DMS79 treated with DMSO at 0.1 percent for 48 hours (cell line): ENCODE results near the gene TBC1D22A.
A peak's percentile ranks its signal among the peaks of the same experiment; 100 is the strongest.
"Not testable (repeated sequence)": the region's sequence is repeated elsewhere in the genome, so short reads cannot be mapped to it uniquely, and the experiment has no call there.

ENCODE experiments used
- DNase-seq: peaks from one replicate; lab custom pipeline; 2025; lab: John Stamatoyannopoulos, UW

Gene TBC1D22A

DNA sequence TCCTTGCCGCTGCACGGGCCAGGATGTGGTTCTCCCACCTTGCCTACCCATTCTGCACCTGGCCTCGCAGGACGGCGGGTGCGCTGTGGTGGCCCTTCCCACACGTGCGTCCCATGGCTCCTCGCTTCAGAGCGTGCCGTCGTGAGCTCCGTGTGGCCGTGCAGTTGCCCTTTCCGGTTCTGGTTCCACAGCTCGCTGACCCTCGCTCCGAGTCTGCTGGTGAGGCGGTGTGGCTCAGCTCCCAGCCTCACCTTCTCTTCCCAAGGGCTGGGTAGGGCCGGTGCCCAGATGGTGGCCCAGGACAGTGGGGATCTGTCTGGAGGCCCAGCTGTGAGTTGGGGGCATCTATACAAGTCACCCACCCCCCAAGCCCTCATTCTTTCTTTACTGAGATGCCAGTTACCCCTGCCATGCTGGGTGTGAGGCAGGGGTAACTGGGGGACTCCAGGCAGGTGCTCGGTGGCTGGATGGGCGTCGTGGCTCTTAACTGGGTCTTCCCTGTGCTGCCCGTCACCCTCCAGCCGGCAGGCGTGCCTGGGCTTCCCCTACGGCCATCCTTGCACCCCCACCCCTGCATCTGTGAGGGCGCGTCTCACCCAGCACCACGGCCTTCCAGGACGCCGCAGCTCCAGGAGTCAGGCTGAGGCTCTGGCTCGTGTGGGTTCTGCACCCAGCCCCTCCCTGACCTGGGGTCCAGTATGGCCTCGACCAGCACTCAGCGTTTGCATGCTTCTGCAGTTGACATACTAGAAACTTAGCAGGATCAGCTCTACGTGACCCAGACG lies 395.2 kb downstream of the TBC1D22A start:
- DNase-seq, result no peak

DNA sequence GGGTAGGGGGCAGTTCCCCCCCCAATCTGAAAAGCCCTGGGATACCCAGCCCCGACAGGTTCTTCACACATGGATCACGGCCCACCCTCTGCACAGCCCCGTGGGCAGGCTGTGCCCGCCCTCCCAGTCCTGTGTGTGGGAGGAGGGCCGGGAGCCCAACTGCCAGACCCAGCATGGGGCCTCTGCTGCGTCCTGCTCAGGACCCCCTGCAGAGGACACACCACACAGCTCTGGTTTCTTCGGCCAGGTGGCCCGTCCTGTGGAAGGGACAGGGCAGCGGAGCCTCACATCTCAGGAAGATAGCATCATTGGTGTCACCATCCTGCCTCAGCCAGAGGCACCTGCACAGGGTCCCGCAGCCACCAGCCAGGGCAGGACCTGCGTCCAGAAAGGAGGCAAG lies 396.0 kb downstream of the TBC1D22A start:
- no peak for DNase-seq

DNA sequence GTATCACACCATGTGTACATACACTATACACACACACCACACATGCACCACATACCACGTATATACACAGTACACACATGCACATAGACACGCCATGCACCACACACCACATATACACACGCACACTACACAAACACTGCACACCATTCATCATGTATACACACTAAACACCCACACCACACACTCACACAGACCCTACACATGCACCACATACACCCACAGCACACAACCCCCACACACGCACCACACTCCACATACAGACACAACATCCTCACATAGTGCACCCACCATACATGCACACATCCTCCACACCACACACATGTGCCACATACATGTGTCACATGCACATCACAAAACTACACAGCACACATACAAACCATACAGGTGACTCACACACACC lies 397.1 kb downstream of the TBC1D22A start:
- DNase-seq, result no peak

DNA sequence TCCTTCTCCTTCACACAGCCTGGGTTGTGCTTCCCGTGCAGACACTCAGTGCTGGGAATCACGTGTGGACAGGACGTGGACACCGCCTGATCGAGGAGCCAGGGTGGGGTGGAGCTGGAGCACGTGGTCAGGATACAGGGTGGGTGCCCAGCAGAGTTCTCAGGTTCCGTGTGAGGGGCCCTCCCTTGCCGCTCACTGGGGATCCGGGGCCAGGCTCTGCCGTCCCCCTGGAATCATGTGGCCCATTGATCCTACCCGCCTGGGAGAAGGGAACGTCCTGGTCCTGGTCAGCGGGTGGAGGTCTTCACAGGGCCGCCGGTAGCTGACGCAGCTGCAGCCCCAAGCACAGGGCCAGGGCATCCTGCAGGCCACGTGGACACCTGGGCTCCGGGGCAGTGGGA lies 397.7 kb downstream of the TBC1D22A start:
- no peak for DNase-seq

DNA sequence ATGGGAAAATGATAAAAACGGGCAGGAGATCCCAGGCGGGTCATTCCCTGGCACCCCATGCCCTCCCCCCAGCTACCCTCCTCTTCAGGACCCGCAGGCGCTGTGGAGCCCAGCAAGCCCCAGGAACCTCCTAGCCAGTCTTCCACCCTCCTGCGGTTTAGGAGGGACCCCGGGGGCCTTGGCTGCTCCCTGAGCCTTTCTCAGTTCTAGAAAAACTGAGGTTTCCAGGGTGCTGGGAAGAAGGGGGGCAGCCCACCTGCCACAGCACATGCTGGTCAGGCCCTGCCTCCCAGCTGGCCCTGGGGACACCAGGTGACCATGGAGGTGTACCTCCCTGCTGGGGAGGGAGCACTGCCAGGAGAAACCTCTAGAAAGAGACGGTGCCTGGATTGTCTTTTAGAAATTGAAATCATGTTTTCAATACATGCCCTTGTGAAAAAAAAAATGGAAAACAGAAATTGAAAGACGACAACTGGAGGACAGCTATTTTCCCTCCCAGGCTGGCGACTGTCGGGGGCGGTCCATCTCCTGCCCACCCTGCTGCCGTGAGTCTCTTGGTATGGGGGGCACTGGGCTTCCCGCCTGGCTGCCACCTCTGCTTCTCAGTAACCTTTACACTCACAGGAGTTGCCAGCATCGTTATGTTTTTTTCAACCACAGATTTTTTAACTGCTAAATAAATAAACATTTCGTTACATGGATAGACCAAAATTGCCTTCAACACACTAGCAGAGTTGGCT lies 398.5 kb downstream of the TBC1D22A start:
- DNase-seq, result no peak

DNA sequence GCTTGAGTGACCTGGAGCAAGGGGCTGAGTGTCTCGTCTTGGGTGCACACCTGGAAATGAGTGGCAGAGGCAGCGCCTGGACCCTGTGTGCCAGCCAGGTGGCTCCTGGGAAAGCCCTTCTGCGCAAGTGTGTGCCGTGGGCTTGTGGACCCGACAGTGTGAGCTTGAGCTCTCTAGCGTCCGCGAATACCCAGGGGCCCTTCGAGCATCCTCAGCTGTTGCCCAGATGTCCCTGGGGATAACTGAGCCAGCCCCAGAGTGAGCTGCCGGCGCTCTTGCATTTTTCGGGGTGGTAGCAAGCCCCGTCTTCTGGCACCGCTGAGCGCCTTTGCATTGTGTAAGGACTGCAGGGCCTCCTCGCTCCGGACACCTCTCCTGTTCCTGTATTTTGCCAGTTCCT lies 399.2 kb downstream of the TBC1D22A start:
- peak; percentile 31 for DNase-seq

DNA sequence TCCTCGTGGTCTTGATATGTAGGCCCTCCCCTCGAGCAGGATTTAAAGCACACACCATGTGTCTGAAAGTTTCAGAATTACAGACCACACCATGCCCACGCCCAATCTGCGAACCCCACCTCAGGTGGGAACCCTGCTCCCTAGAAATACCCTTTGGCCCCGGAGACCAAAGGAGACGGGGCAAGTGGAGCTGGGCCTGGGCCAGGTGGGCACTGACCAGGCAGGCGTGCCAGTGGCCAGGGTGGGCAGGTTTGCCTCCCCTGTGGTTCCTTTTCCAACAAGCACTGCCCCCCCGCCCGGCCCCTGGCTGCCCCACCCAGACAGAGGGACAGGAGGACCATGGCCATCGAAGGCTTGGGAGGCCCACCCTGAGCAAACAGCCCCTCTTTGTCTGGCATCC lies 400.4 kb downstream of the TBC1D22A start:
- no peak for DNase-seq

DNA sequence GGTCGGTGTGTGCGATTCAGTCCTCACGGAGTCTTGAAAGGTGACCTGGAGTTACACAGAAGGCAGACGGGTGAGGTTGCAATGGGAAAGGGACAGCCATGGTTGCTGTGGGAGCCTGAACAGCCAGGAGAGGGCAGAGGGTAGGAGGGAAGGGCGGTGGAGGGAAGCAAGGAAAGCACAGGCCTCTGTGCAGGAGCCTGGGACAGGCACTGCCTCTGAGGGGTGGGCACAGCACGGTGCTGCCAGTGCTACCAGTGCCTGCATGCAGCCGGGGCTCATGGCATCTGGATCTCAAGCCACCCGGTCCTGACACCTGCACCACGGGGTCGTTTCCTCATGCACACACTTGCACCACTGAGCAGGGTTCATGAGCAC lies 401.0 kb downstream of the TBC1D22A start:
- DNase-seq, result no peak

DNA sequence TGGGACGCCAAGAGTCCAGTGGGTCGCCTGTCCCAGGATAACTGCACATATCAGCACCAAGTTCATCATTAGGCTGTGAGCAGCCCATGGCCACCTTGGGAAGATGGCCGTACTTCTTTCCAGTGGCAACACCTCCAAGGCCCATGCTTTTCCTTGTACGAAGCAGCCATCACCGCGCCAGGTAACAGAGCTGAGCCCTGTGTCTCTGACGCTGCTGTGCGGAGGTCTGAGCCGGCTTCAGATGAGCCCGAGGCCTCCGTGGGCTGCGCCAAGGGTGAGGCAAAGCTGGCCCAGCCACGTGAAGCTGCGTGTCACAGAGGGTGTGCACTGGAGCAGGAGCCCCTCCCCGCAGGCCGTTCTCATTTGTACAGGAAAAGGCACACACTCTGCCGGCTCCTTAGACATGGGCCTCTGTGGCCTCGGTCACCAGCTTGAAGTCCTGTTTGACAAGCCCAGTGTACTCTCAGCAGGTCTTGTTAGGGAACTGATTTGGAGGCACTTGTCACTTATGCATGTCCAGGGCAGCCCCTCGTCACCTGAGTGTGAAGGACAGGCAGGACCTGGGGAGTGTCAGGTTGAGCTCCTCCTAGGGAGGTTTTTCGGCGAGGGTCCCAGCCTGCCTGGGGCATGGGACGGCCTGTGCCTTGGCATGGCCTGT lies 401.5 kb downstream of the TBC1D22A start:
- peak; percentile 29 for DNase-seq

DNA sequence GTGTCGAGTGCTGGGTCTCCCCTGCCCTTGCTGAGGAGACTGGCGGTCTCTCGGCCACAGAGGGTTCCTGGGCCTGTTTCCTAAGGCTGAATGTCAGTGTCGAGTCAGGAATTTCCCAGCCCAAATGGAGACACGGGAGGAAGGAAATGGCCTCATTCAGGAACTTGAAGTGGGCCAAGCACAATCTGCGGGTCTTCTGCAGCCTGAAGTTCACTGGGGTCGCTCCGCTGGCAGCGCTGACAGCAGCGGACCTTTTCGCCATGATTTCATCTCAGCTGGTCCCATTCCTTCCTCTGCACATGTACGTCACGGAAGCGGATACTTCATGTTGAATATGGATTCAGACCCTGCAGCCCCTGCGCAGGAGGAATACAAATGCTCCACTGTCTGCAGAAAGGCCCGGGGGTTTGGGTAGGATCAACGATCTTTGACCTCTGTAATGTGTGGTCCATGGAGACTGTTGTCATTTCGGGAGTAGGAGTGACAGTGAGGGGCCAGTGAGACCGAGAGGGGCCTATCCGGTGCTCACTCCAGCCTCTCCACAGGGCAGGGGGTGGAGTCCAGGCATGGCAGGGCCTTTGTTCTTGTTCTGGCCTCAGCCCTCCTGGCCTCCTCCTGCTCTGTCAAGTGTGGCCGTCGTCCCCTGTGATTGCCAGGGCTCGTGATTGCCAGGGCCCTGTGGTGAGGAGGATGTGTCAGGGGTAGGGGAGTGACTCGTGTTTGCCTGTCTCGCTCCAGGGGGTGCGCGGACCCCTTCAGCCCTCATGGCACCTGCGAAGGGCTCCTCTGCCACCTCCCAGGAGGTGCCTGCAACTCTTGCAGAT lies 402.3 kb downstream of the TBC1D22A start:
- no peak for DNase-seq

DNA sequence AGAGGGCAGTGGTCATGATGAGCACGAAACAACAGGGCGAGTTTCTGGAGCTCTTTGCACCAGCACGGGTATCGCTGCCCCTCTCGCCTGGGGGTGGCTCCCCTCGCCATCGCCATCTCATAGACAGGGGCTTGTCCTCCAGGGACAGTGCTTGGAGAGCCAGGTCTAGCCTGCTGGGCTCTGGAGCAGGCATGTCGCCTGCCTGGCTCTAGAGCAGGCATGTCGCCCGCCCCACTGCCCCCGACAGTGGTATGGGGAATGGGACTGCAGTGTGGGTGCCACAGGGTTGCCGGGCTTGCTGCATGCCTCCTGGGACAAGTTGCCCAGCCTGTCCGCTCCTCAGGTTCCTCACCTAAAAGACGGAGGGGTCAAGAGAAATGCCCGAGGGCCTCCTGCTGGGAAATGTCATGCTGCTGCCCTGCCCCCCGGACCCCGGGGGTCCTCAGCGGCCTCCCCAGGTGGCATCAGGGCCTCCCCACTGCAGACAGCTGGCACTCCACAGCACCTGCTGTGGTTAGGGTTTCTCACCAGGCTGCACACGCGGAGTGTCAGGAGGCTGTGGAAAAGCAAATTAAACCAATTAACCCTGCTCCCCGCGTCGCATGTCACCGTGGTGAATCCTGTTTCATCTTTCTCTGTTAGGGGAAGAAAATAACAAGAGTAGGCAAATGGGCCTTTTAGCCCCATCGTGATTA lies 403.0 kb downstream of the TBC1D22A start:
- DNase-seq, result peak; percentile 63

DNA sequence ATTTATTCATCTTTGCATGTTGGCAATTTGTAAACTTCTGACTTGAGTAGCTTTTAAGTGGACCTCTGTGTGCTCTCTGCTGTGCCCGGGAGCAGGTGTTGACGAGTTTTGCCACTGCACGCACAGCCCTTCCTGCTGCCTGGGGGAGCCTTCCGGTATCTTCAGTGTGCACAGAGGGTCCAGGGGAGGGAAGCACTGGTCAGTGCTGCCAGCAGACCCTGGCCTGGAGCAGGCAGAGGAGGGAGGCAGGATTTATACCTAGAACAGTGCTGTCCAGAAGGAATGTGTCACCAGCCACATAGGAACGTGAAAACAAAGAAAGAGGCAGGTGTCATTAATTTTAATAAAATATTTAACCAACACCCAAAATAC lies 403.6 kb downstream of the TBC1D22A start:
- DNase-seq, result no peak

DNA sequence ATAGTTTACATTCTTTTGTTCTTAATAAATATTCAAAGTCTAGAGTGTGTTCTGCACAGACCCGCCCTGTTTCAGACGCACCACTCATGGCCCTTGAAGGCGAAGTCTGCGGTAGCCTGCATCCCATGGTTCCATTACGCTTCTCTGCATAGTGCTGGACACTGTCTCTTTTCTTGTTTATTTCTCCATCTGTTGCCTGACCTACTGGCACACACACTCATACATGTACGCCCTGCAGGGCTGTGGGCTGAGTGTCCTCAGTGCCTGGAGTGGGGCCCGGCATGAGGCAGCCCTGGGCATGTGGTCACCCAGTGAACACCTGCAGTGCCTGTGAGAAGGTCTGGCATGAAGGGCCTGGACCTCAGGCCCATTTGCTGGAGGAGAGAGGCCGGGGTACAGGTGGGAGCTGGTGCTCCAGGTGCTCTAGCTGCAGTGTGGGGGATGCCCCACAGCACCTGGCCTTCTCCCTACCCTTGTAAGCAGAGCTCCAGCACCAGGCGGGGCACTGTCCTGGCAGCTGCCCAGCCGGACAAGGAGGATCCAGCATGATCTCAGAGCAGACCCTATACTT lies 404.1 kb downstream of the TBC1D22A start:
- DNase-seq, result no peak

DNA sequence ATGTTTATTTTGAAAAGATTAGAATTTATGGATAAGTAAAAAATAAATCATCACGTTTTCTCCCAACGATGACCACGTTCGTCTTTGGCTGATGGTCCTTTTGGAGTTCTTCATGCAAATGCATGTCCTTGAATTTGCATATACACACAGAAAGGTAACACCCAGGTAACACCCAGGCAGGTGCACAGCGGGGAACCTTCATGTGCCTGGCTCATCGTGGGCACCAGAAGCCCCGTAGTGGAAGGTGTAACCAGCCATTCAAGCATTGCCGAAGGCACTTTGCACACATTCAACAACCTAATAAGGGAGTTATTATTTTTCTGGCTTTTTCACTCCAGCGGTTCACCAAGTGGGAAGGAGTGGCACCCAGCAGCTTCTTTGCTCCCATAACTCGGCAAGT lies 404.6 kb downstream of the TBC1D22A start:
- DNase-seq, result peak; percentile 21

DNA sequence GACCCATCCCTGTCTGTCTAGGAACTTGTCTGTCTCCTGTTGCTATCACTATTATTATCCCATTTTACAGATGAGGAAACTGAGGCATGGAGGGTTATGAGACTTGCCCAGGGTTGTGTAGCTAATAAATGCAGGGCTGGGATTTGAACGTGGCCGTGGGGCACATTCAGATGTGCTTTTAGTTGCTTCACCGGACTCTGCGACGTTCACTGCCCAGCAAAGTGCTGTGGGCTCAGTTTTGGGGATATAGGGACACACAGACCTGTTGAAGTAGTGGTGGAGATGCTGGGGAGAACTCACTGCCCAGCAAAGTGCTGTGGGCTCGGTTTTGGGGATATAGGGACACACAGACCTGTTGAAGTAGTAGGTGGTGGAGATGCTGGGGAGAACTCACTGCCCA lies 405.5 kb downstream of the TBC1D22A start:
- DNase-seq, result not testable (repeated sequence)

DNA sequence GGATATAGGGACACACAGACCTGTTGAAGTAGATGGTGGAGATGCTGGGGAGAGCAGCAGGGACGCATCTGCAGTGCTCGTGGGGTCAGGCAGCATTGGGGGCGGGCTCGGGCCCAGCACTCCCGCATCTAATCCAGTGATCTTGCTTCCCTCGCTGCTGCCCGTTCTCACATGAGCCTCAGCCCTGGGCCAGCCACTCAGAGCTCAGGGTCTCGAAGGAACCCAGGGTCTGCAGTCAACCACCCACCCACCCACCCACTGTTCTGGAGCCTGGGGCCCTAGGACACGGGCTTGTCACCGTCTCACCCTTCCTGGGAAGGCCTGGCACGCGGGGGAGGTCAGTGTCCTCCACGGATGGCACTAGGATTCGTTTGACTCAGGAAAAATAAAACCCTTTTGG lies 406.0 kb downstream of the TBC1D22A start:
- no peak for DNase-seq

DNA sequence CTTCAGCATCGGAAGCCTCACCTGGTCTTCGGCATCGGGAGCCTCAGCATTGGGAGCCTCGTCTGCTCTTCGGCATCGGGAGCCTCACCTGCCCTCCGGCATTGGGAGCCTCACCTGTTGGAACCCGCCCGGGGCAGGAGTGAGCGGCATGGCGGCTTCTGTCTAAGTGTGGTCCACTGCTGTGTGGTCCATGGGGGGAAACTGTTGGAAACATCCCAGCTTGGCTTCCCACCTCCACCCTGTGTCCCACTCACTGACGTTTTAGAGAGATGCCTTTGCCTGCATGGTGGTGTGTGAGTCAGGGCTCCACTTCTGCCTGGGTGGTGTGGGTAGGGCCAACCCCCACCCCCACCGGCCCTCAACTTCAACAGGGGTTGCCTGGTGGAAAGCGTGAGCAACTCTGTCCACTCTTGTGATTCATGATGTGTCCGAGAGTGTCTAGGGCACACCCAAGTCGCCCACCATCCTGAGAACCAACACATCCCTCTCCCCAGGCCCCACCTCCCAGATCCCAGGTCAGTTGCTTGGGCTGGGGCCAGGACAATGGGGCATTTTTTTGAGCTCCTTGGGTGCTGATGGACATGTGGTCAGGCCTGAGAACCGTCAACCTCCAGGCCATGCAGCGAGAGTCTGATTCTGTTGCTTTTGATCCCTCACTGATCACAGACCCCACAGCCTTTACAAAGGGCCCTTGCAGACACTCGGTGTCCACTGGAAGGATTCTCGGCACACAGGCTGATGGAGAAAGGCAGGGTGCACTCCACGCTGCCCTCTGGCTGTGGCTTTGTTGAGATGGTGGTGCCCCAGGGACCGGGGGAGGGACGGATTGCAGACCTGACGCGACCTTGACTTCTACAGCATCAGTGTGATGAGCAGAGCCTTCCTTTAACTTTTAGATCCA lies 406.7 kb downstream of the TBC1D22A start:
- no peak for DNase-seq

DNA sequence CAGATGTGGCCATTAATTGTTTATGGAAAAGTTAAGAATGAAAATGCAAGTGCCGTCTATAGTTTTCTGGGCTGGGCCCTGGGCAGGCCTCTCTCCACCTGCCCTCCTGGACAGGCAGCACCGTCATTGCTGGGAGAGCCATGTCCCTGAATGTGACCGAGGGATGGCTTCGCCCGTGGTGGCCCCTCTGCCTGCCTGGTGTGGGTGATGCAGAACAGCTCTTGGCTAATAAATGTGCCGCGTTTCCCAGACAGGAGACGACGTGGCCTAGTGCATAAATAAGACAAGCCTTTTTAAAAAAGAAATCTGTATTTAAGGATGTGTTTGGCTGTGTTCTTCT lies 407.3 kb downstream of the TBC1D22A start:
- DNase-seq, result no peak

DNA sequence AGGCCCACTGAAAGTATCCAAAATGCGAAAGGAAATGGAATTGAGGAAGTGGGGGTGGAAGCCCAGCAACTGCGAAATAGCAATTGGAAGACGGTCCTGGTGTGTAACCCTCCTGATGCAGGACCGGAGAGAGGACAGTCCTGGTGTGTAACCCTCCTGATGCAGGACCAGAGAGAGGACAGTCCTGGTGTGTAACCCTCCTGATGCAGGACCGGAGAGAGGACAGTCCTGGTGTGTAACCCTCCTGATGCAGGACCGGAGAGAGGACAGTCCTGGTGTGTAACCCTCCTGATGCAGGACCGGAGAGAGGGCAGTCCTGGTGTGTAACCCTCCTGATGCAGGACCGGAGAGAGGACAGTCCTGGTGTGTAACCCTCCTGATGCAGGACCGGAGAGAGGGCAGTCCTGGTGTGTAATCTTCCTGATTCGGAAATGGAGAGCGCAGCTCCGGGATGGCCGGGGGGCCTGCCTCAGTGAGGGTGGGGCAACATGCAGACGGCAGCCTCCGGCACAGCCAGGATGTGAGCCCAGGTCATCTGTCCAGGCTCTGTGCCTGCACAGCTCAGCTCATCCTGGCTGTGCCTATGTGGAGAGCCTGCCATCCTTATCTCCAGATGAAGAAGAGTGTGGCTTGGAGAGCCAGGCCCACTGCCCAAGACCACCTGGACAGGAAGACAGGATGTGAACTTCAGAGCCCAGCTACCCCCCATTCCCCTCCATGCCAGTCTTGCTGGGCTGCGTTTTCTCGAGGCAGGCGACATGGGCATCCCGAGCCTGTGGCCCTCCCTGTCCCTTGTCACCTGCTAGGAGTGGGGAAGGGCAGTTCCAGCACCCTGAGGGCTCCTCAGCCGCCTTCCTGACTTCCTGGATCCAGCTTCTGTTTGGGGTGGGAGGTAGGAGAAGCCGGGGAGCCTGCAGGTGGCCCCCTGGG lies 408.3 kb downstream of the TBC1D22A start:
- not testable (repeated sequence) for DNase-seq
